Measurements from ENCODE around the gene PPP2R3A. TPM values are rescaled to one million over a fixed set of nuclear protein-coding genes. Genes with fewer than 3 reads are reported as not detected.

Gene PPP2R3A
- total RNA-seq, 6 experiments from 2014 or later: 21.2 to 26.1 (median 24.8) TPM

DNA sequence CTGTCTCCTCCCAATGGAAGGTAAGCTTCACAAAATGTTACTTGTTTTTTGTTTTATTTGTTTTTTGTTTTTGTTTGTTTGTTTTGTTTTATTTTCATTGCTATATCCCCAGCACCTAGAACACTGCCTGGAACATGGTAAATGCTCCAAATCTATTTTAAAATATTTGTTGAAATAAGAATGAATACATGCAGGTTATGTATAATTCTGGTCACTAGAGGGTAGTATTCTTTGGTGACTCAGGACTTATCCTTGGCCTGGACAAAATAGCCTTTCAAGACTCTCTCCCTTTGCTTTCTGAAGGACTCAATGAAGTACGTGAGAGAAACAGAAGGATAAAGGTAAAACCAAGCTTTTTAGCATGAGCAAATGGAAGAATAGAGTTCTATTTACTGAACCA, 46.9 kb upstream of the PPP2R3A start:
- TF ChIP-seq CTCF (IDR thresholded peaks at IDR 0.05): peak; percentile 83
- H3K27ac Mint-ChIP-seq: no peak overlapping the region

GRCh38 chr3:135920275-135920674, 45.3 kb upstream of the PPP2R3A start:
- Mint-ChIP-seq H3K4me3 (no peak overlapping the region), H3K4me1 (ENCODE audit: low read depth) (peaks cover 18% of the 10 kb centered on the region), H3K27ac (no peak overlapping the region), H3K9me3 (no peaks in the 10 kb centered on the region), H3K36me3 (ENCODE audit: low read depth) (no peaks in the 10 kb centered on the region), H3K27me3 (ENCODE audit: insufficient read depth) (no peaks in the 10 kb centered on the region)
- DNase-seq: no peak
- TF ChIP-seq CTCF (IDR thresholded peaks at IDR 0.05): no peak

More for the DNA sequence above, 46.9 kb upstream of the PPP2R3A start:
- no peaks in the 10 kb centered on the region for H3K27me3 Mint-ChIP-seq (ENCODE audit: insufficient read depth)
- DNase-seq: peak; percentile 51
- no peaks in the 10 kb centered on the region for H3K36me3 Mint-ChIP-seq (ENCODE audit: low read depth)
- H3K4me3 Mint-ChIP-seq: no peak overlapping the region
- peaks cover 18% of the 10 kb centered on the region for H3K4me1 Mint-ChIP-seq (ENCODE audit: low read depth)
- H3K9me3 Mint-ChIP-seq: no peaks in the 10 kb centered on the region

DNA sequence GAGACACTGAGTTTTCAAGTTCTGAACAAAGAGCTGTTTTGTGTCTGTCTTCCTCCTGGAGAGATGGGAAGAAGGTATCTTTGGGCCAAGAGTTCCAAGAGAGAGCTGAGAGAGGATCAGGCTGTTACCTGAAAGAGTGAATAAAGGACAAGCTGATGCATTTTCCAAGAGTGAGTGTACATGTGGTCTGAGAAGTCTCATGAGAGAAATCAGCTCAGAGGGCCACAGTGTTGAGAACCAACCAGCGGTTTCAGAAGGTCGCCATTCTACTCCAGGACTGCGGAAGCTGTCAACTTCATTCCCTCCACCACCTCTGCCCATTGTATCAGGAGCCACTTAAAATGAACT, 42.7 kb upstream of the PPP2R3A start:
- H3K4me3 Mint-ChIP-seq: no peak overlapping the region
- H3K27ac Mint-ChIP-seq: no peak overlapping the region
- H3K36me3 Mint-ChIP-seq (ENCODE audit: low read depth): no peaks in the 10 kb centered on the region
- TF ChIP-seq CTCF (IDR thresholded peaks at IDR 0.05): no peak
- DNase-seq: no peak
- H3K9me3 Mint-ChIP-seq: no peaks in the 10 kb centered on the region
- H3K27me3 Mint-ChIP-seq (ENCODE audit: insufficient read depth): no peaks in the 10 kb centered on the region
- peaks cover 34% of the 10 kb centered on the region for H3K4me1 Mint-ChIP-seq (ENCODE audit: low read depth)

DNA sequence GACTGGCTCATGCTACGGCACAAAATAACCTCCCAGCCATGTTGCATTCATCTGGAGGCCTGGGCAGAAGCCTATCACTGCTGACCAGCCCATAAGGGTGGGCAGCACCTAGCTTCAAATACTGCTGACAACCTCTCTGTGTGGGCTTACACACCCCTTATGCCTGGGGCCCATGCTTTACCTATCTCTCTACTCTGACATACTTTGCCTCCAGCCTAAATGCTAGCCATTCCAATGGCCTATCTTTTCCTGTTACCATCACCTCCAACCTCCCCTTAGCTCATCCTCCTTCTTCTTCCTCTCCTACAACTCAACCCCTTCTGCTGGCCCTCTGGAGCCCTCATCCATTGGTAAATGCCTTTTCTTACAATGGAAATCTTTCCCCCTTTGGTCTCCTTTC, 41.0 kb upstream of the PPP2R3A start:
- Mint-ChIP-seq H3K36me3 (ENCODE audit: low read depth) (no peaks in the 10 kb centered on the region), H3K27ac (no peak overlapping the region), H3K9me3 (no peaks in the 10 kb centered on the region), H3K4me3 (no peak overlapping the region), H3K27me3 (ENCODE audit: insufficient read depth) (no peaks in the 10 kb centered on the region), H3K4me1 (ENCODE audit: low read depth) (peaks cover 33% of the 10 kb centered on the region)
- no peak for TF ChIP-seq CTCF (IDR thresholded peaks at IDR 0.05)
- no peak for DNase-seq

- TF ChIP-seq CTCF (IDR thresholded peaks at IDR 0.05): no peak
- DNase-seq: no peak
- H3K4me1 Mint-ChIP-seq (ENCODE audit: low read depth): peaks cover 45% of the 10 kb centered on the region
- no peak overlapping the region for H3K4me3 Mint-ChIP-seq
- H3K9me3 Mint-ChIP-seq: no peaks in the 10 kb centered on the region
- H3K27ac Mint-ChIP-seq: no peak overlapping the region
- H3K36me3 Mint-ChIP-seq (ENCODE audit: low read depth): no peaks in the 10 kb centered on the region
- H3K27me3 Mint-ChIP-seq (ENCODE audit: insufficient read depth): no peaks in the 10 kb centered on the region
Measured at GRCh38 chr3:135926664-135927063, 38.9 kb upstream of the PPP2R3A start.

DNA sequence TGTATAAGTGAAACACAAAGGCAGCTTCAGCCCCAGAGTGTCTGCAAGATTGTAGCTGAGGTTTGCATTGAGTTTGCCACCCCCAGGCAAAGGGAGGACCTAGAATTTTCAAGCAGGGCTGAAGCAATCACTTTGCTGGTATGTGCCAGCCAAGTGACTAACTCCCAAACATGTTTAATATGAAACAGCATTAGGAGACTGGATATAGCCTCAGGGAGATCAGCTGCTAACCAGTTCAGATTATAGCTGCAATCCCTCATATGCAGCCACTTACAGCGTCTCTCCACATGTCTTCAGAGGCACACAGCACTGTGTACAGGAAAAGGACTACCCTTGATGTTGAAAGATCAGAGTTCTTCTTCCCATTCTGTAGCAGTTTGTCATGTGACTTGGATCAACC, 38.4 kb upstream of the PPP2R3A start:
- H3K4me3 Mint-ChIP-seq: peak overlapping the region; percentile 10; the same call in 1 of the 2 replicates
- H3K36me3 Mint-ChIP-seq (ENCODE audit: low read depth): no peaks in the 10 kb centered on the region
- H3K27ac Mint-ChIP-seq: peak overlapping the region; percentile 61; the same call in 1 of the 2 replicates
- H3K27me3 Mint-ChIP-seq (ENCODE audit: insufficient read depth): no peaks in the 10 kb centered on the region
- peak; percentile 90 for DNase-seq
- H3K9me3 Mint-ChIP-seq: no peaks in the 10 kb centered on the region
- no peak for TF ChIP-seq CTCF (IDR thresholded peaks at IDR 0.05)
- H3K4me1 Mint-ChIP-seq (ENCODE audit: low read depth): peaks cover 45% of the 10 kb centered on the region
